ENCODE results near the gene BMP5.

The BMP5 gene

DNA sequence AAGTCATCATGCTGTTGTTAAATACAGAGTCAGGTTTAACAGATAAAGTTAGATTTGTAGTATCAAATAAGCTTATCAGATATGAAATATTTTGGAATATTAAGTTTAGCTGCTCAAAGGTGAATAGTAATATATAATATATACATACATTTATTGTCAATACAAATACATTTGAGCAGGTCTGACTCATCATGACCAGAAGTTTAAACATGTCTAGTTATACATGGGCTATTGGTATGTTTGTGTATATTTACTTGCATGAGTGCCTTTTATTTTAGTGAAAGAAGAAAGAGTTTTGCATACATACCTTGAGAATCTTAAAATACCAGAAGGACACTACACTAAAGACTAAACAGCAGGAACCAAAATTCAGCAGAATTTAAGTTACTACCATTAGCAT is 76.8 kb downstream of the BMP5 start:
- DNase-seq (ENCODE audit: low read depth in 2 of 2) = no peak

DNA sequence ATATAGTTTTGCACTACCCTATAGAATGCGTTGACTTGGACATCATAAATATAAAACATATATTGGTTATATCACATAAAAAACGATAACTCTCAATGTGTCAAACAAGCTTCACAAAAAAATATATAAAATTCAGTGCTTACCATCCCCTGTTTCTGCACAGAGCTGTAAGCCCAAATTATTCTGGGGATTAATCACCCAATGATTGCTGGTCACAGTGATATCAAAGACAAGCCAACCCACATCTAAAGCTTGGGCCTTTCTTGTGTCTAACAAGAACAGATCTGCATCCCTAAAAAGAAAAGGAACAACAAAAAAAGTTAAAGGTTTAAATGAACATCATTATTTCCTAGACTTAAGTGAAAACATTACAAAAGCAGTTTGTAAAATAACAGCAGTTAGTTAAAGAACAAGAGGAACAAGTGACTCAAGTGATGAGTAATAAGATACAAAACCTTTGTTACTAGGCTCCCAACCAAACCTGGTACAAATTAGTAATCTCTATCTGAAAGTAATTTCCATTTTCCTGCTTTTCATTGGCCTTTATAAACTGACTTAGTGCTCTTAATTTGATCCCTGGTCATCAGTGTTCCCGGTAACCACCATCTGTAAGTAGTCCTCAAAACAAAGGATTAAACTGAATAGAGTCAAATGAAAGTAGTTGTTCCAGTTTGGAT is 81.1 kb downstream of the BMP5 start:
- H3K4me3 ChIP-seq (replicated peaks in 1 of 2; ENCODE audit: low read depth in 2 of 2, low read length in 2 of 2) = no peak overlapping the region
- no peak for TF ChIP-seq CTCF (IDR thresholded peaks at IDR 0.05; ENCODE audit: low read depth, low read length)
- peak; percentile 30 to 83 for DNase-seq (ENCODE audit: low read depth in 2 of 2)

More for the DNA sequence above, 76.8 kb downstream of the BMP5 start:
- TF ChIP-seq CTCF (IDR thresholded peaks at IDR 0.05; ENCODE audit: low read depth, low read length) = no peak
- H3K4me3 ChIP-seq (replicated peaks in 1 of 2; ENCODE audit: low read depth in 2 of 2, low read length in 2 of 2) = no peak overlapping the region

DNA sequence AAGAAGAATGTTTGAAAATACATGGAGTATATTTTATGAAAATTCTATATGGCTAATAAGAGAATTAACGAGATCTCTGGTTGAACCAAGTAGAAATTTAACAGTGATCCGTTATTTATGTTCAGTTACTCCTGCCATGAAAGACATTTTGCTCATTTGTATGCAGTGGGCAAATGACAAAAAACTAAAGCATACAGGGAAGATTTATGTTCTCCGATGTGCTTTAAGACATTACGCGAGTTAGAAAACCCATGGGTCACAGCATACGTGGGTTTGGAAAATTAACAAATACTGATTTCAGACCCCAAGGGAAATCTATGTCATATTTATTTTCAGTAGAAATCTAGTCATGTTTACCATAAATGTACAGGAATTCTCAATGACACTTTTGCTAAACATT is 90.1 kb downstream of the BMP5 start:
- H3K4me3 ChIP-seq (replicated peaks in 1 of 2; ENCODE audit: low read depth in 2 of 2, low read length in 2 of 2) = no peak overlapping the region
- DNase-seq (ENCODE audit: low read depth in 2 of 2) = no peak
- no peak for TF ChIP-seq CTCF (IDR thresholded peaks at IDR 0.05; ENCODE audit: low read depth, low read length)

- H3K4me3 ChIP-seq (replicated peaks in 1 of 2; ENCODE audit: low read depth in 2 of 2, low read length in 2 of 2) = no peak overlapping the region
- no peak for TF ChIP-seq CTCF (IDR thresholded peaks at IDR 0.05; ENCODE audit: low read depth, low read length)
- DNase-seq (ENCODE audit: low read depth in 2 of 2) = no peak
Measured at GRCh38 chr6:55782275-55782674, 93.1 kb downstream of the BMP5 start.

- no peak for DNase-seq (ENCODE audit: low read depth in 2 of 2)
- H3K4me3 ChIP-seq (replicated peaks in 1 of 2; ENCODE audit: low read depth in 2 of 2, low read length in 2 of 2) = no peak overlapping the region
- TF ChIP-seq CTCF (IDR thresholded peaks at IDR 0.05; ENCODE audit: low read depth, low read length) = no peak
Measured at GRCh38 chr6:55778705-55779104, 96.7 kb downstream of the BMP5 start.

DNA sequence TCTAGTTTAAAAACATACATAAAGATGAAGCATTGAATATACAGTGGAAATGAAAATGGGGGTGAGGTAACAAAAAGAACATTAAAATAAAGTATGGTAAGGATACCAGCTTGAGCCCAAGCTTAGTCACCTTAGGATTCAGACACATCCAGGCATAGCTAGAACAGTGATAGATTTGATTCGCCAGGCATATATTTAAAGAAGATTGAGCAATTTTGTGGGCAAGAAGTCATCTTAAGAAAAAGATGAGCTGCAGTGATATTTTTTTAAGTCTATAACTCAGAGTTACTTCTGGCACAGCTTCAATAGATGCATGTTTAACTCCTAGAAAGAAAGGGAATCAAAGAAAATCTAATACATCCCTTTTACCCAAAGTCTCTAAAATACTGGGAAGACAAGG is 97.9 kb downstream of the BMP5 start:
- no peak overlapping the region for H3K4me3 ChIP-seq (replicated peaks in 1 of 2; ENCODE audit: low read depth in 2 of 2, low read length in 2 of 2)
- DNase-seq (ENCODE audit: low read depth in 2 of 2) = peak in 1 of 2 donors; percentile 58
- TF ChIP-seq CTCF (IDR thresholded peaks at IDR 0.05; ENCODE audit: low read depth, low read length) = no peak

GRCh38 chr6:55776113-55776512 is 99.3 kb downstream of the BMP5 start:
- DNase-seq (ENCODE audit: low read depth in 2 of 2) = no peak
- no peak overlapping the region for H3K4me3 ChIP-seq (replicated peaks in 1 of 2; ENCODE audit: low read depth in 2 of 2, low read length in 2 of 2)
- TF ChIP-seq CTCF (IDR thresholded peaks at IDR 0.05; ENCODE audit: low read depth, low read length) = no peak
